ENCODE results near the gene SDHAF1.
"Not testable (repeated sequence)": the region's sequence is repeated elsewhere in the genome, so short reads cannot be mapped to it uniquely, and the experiment has no call there.

SDHAF1 gene

GRCh38 chr19:35995048-35995993 is at the start of gene SDHAF1:
TSS of gene SDHAF1 (plus strand) at chr19:35995188. CDS start at chr19:35995275, 87 bp downstream.
- H3K9ac ChIP-seq (ENCODE audit: low read length), result peak within 1 kb of the TSS; percentile 96
- H3K27ac ChIP-seq (ENCODE audit: low read depth, low read length), result peak within 1 kb of the TSS; percentile 83
- no peaks in the 10 kb centered on the region for H3K9me3 ChIP-seq (ENCODE audit: low read length)
- no peaks in the 10 kb centered on the region for H3K27me3 ChIP-seq (ENCODE audit: control insufficient read depth in 1 of 2, insufficient read depth in 2 of 2, low read length in 2 of 2)
- H3K4me3 ChIP-seq (ENCODE audit: low read depth in 1 of 2, low read length in 2 of 2), result peak within 1 kb of the TSS; percentile 78 to 90
- H3K4me1 ChIP-seq (ENCODE audit: insufficient read depth, low read length), result peaks cover 26% of the 10 kb centered on the region
- no peaks in the 10 kb centered on the region for H3K36me3 ChIP-seq (ENCODE audit: insufficient read depth, low read length)

- H3K9ac ChIP-seq (ENCODE audit: low read length), result no peak overlapping the region
- H3K27ac ChIP-seq (ENCODE audit: low read depth, low read length), result no peak overlapping the region
- no peaks in the 10 kb centered on the region for H3K27me3 ChIP-seq (ENCODE audit: control insufficient read depth in 1 of 2, insufficient read depth in 2 of 2, low read length in 2 of 2)
- H3K9me3 ChIP-seq (ENCODE audit: low read length), result no peaks in the 10 kb centered on the region
- H3K4me1 ChIP-seq (ENCODE audit: insufficient read depth, low read length), result no peaks in the 10 kb centered on the region
- no peaks in the 10 kb centered on the region for H3K36me3 ChIP-seq (ENCODE audit: insufficient read depth, low read length)
- no peak overlapping the region for H3K4me3 ChIP-seq (ENCODE audit: low read depth in 1 of 2, low read length in 2 of 2)
Measured at GRCh38 chr19:35946203-35946602, 48.8 kb upstream of the SDHAF1 start.

GRCh38 chr19:35949131-35949530 is 45.9 kb upstream of the SDHAF1 start:
- Histone ChIP-seq H3K27me3 (ENCODE audit: control insufficient read depth in 1 of 2, insufficient read depth in 2 of 2, low read length in 2 of 2) (peaks cover 0 to 4% of the 10 kb centered on the region in 2 donors), H3K4me1 (ENCODE audit: insufficient read depth, low read length) (no peaks in the 10 kb centered on the region), H3K9me3 (ENCODE audit: low read length) (no peaks in the 10 kb centered on the region), H3K4me3 (ENCODE audit: low read depth in 1 of 2, low read length in 2 of 2) (no peak overlapping the region), H3K27ac (ENCODE audit: low read depth, low read length) (no peak overlapping the region), H3K36me3 (ENCODE audit: insufficient read depth, low read length) (no peaks in the 10 kb centered on the region), H3K9ac (ENCODE audit: low read length) (no peak overlapping the region)

- Histone ChIP-seq H3K27ac (ENCODE audit: low read depth, low read length) (no peak overlapping the region), H3K4me1 (ENCODE audit: insufficient read depth, low read length) (no peaks in the 10 kb centered on the region), H3K4me3 (ENCODE audit: low read depth in 1 of 2, low read length in 2 of 2) (no peak overlapping the region), H3K9me3 (ENCODE audit: low read length) (no peaks in the 10 kb centered on the region), H3K27me3 (ENCODE audit: control insufficient read depth in 1 of 2, insufficient read depth in 2 of 2, low read length in 2 of 2) (peaks cover 20 to 39% of the 10 kb centered on the region in 2 donors), H3K9ac (ENCODE audit: low read length) (no peak overlapping the region), H3K36me3 (ENCODE audit: insufficient read depth, low read length) (no peaks in the 10 kb centered on the region)
Measured at GRCh38 chr19:35955881-35956634, 38.9 kb upstream of the SDHAF1 start.

- not testable (repeated sequence) for H3K9ac ChIP-seq (ENCODE audit: low read length); H3K9me3 ChIP-seq (ENCODE audit: low read length); H3K4me1 ChIP-seq (ENCODE audit: insufficient read depth, low read length); H3K4me3 ChIP-seq (ENCODE audit: low read depth in 1 of 2, low read length in 2 of 2); H3K36me3 ChIP-seq (ENCODE audit: insufficient read depth, low read length); H3K27ac ChIP-seq (ENCODE audit: low read depth, low read length)
- peaks cover 20 to 39% of the 10 kb centered on the region in 2 donors for H3K27me3 ChIP-seq (ENCODE audit: control insufficient read depth in 1 of 2, insufficient read depth in 2 of 2, low read length in 2 of 2)
Measured at GRCh38 chr19:35957411-35957810, 37.6 kb upstream of the SDHAF1 start.

- Histone ChIP-seq H3K4me3 (ENCODE audit: low read depth in 1 of 2, low read length in 2 of 2) (no peak overlapping the region), H3K36me3 (ENCODE audit: insufficient read depth, low read length) (no peaks in the 10 kb centered on the region), H3K27ac (ENCODE audit: low read depth, low read length) (no peak overlapping the region), H3K27me3 (ENCODE audit: control insufficient read depth in 1 of 2, insufficient read depth in 2 of 2, low read length in 2 of 2) (peaks cover 20 to 35% of the 10 kb centered on the region in 2 donors), H3K4me1 (ENCODE audit: insufficient read depth, low read length) (no peaks in the 10 kb centered on the region), H3K9ac (ENCODE audit: low read length) (no peak overlapping the region), H3K9me3 (ENCODE audit: low read length) (no peaks in the 10 kb centered on the region)
Measured at GRCh38 chr19:35958660-35959039, 36.3 kb upstream of the SDHAF1 start.

- Histone ChIP-seq H3K9ac (ENCODE audit: low read length) (no peak overlapping the region), H3K4me1 (ENCODE audit: insufficient read depth, low read length) (no peaks in the 10 kb centered on the region), H3K4me3 (ENCODE audit: low read depth in 1 of 2, low read length in 2 of 2) (peak overlapping the region in 1 of 2 donors; percentile 7), H3K9me3 (ENCODE audit: low read length) (no peaks in the 10 kb centered on the region), H3K36me3 (ENCODE audit: insufficient read depth, low read length) (no peaks in the 10 kb centered on the region), H3K27ac (ENCODE audit: low read depth, low read length) (no peak overlapping the region), H3K27me3 (ENCODE audit: control insufficient read depth in 1 of 2, insufficient read depth in 2 of 2, low read length in 2 of 2) (peaks cover 20 to 35% of the 10 kb centered on the region in 2 donors)
Measured at GRCh38 chr19:35959040-35959967, 35.7 kb upstream of the SDHAF1 start.

- Histone ChIP-seq H3K4me3 (ENCODE audit: low read depth in 1 of 2, low read length in 2 of 2) (no peak overlapping the region), H3K9ac (ENCODE audit: low read length) (no peak overlapping the region), H3K9me3 (ENCODE audit: low read length) (no peaks in the 10 kb centered on the region), H3K27me3 (ENCODE audit: control insufficient read depth in 1 of 2, insufficient read depth in 2 of 2, low read length in 2 of 2) (peaks cover 20 to 35% of the 10 kb centered on the region in 2 donors), H3K36me3 (ENCODE audit: insufficient read depth, low read length) (no peaks in the 10 kb centered on the region), H3K4me1 (ENCODE audit: insufficient read depth, low read length) (no peaks in the 10 kb centered on the region), H3K27ac (ENCODE audit: low read depth, low read length) (no peak overlapping the region)
Measured at GRCh38 chr19:35959968-35960320, 35.0 kb upstream of the SDHAF1 start.

GRCh38 chr19:35960432-35960972 is 34.5 kb upstream of the SDHAF1 start:
- H3K9me3 ChIP-seq (ENCODE audit: low read length), result no peaks in the 10 kb centered on the region
- no peaks in the 10 kb centered on the region for H3K4me1 ChIP-seq (ENCODE audit: insufficient read depth, low read length)
- no peaks in the 10 kb centered on the region for H3K36me3 ChIP-seq (ENCODE audit: insufficient read depth, low read length)
- H3K4me3 ChIP-seq (ENCODE audit: low read depth in 1 of 2, low read length in 2 of 2), result no peak overlapping the region
- H3K27me3 ChIP-seq (ENCODE audit: control insufficient read depth in 1 of 2, insufficient read depth in 2 of 2, low read length in 2 of 2), result peaks cover 20 to 35% of the 10 kb centered on the region in 2 donors
- H3K27ac ChIP-seq (ENCODE audit: low read depth, low read length), result no peak overlapping the region
- no peak overlapping the region for H3K9ac ChIP-seq (ENCODE audit: low read length)

GRCh38 chr19:35963514-35963913 is 31.5 kb upstream of the SDHAF1 start:
- H3K9ac ChIP-seq (ENCODE audit: low read length), result no peak overlapping the region
- H3K9me3 ChIP-seq (ENCODE audit: low read length), result no peaks in the 10 kb centered on the region
- no peaks in the 10 kb centered on the region for H3K4me1 ChIP-seq (ENCODE audit: insufficient read depth, low read length)
- no peaks in the 10 kb centered on the region for H3K36me3 ChIP-seq (ENCODE audit: insufficient read depth, low read length)
- H3K4me3 ChIP-seq (ENCODE audit: low read depth in 1 of 2, low read length in 2 of 2), result no peak overlapping the region
- H3K27ac ChIP-seq (ENCODE audit: low read depth, low read length), result no peak overlapping the region
- peaks cover 15 to 25% of the 10 kb centered on the region in 2 donors for H3K27me3 ChIP-seq (ENCODE audit: control insufficient read depth in 1 of 2, insufficient read depth in 2 of 2, low read length in 2 of 2)
